Glutamatergic neuron (in vitro differentiated cells): ENCODE results near the gene VPS26C. TPM values are rescaled to one million over a fixed set of nuclear protein-coding genes. Genes with fewer than 3 reads are reported as not detected.
"Not testable (repeated sequence)": the region's sequence is repeated elsewhere in the genome, so short reads cannot be mapped to it uniquely, and the experiment has no call there.

Experiments used
- DNase-seq: peaks from one replicate; pipeline ENCODE4 v3.0.0; 2022
- H3K27ac Mint-ChIP-seq: one replicate; pipeline ENCODE4 v1.8.0; 2020; ENCODE audit warnings: mild to moderate bottlenecking, mixed read lengths, inconsistent platforms; ENCODE audit not compliant: unreplicated experiment
- H3K27me3 Mint-ChIP-seq: one replicate; pipeline ENCODE4 v1.8.0; 2020; ENCODE audit warnings: mild to moderate bottlenecking, moderate library complexity, mixed read lengths, inconsistent platforms; ENCODE audit not compliant: unreplicated experiment
- H3K36me3 Mint-ChIP-seq: one replicate; pipeline ENCODE4 v1.8.0; 2020; ENCODE audit warnings: mild to moderate bottlenecking, mixed read lengths, inconsistent platforms; ENCODE audit not compliant: unreplicated experiment
- H3K4me1 Mint-ChIP-seq: one replicate; pipeline ENCODE4 v1.8.0; 2020; ENCODE audit warnings: mild to moderate bottlenecking, low read depth, mixed read lengths, inconsistent platforms; ENCODE audit not compliant: unreplicated experiment
- H3K4me3 Mint-ChIP-seq: one replicate; pipeline ENCODE4 v1.8.0; 2020; ENCODE audit warnings: mild to moderate bottlenecking, mixed read lengths, inconsistent platforms; ENCODE audit not compliant: unreplicated experiment
- H3K9me3 Mint-ChIP-seq: one replicate; pipeline ENCODE4 v1.8.0; 2020; ENCODE audit warnings: mild to moderate bottlenecking, moderate library complexity, mixed read lengths, inconsistent platforms; ENCODE audit not compliant: unreplicated experiment
- CTCF ChIP-seq: fragments of 200-600 bp; sonication (generic); IDR thresholded peaks from one replicate; pipeline ENCODE4 v1.5.0; 2021; ENCODE audit not compliant: partially characterized antibody, unreplicated experiment
- total RNA-seq: library from RNA; stranded (reverse); fragmentation: NEBNext Ultra II Directional; extraction: Animal tissue kit (Norgen Biotek cat#: 25700); gene quantifications from one replicate; pipeline ENCODE4 v1.2.1, GENCODE V29; 2021; ENCODE audit not compliant: unreplicated experiment

The VPS26C gene
- total RNA-seq, 1 donor from 2014 or later: 60.3 TPM

- DNase-seq: no peak
- no peak overlapping the region for H3K4me3 Mint-ChIP-seq
- peaks cover 12% of the 10 kb centered on the region for H3K9me3 Mint-ChIP-seq
- peaks cover 5% of the 10 kb centered on the region for H3K4me1 Mint-ChIP-seq
- peaks cover 13% of the 10 kb centered on the region for H3K27me3 Mint-ChIP-seq
- no peak for TF ChIP-seq CTCF
- H3K36me3 Mint-ChIP-seq: peaks cover 12% of the 10 kb centered on the region
- no peak overlapping the region for H3K27ac Mint-ChIP-seq
These were observed 43.3 kb downstream of the VPS26C start for GRCh38 chr21:37223804-37224345.

- Mint-ChIP-seq H3K27me3 (peaks cover 13% of the 10 kb centered on the region), H3K36me3 (peaks cover 12% of the 10 kb centered on the region), H3K9me3 (peaks cover 12% of the 10 kb centered on the region)
- not testable (repeated sequence) for H3K4me3 Mint-ChIP-seq, H3K4me1 Mint-ChIP-seq, DNase-seq, H3K27ac Mint-ChIP-seq
These were observed 44.9 kb downstream of the VPS26C start for GRCh38 chr21:37222248-37222647.

DNA sequence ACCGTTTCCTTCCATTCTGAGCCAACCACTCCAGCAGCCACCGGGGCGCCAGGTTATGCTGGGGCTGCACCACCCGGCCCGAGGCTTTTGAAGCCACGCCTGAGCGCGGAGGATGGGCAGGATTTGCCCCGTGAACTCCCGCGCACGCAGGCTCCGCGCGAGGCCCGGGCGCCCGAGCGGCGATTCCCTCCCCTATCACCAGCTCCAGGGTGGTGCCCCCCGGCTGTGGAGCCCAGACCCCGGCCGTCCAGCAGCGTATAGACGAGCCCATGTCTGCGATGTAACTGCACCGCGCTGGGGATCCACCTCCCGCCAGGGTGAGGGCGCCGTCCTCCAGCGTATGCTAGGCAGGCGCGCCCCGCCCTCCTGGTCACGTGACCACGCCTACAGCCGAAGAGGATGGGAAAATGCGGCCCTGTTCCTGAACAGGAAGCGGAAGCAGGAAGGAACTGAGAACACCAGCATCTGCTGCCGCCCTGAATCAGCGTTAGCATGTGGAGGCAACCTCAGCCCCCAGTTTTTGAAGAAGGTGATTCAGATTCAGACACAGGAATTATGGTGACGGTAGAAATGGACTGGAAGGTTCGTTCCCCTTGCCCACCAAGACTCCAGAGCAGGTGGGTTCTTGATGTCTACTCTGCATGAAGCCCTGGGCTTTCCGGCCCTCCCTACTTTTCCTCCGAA, 46.0 kb downstream of the VPS26C start:
- peak; percentile 97 for DNase-seq
- H3K4me3 Mint-ChIP-seq: peak overlapping the region; percentile 90
- TF ChIP-seq CTCF: no peak
- peaks cover 5% of the 10 kb centered on the region for H3K4me1 Mint-ChIP-seq
- H3K27me3 Mint-ChIP-seq: peaks cover 13% of the 10 kb centered on the region
- peaks cover 12% of the 10 kb centered on the region for H3K9me3 Mint-ChIP-seq
- peaks cover 12% of the 10 kb centered on the region for H3K36me3 Mint-ChIP-seq
- peak overlapping the region; percentile 87 for H3K27ac Mint-ChIP-seq

- no peak for DNase-seq
- peaks cover 5% of the 10 kb centered on the region for H3K4me1 Mint-ChIP-seq
These were observed 46.6 kb downstream of the VPS26C start for GRCh38 chr21:37220433-37220980.

More at GRCh38 chr21:37220433-37220980, 46.6 kb downstream of the VPS26C start:
- peaks cover 13% of the 10 kb centered on the region for H3K27me3 Mint-ChIP-seq
- H3K9me3 Mint-ChIP-seq: peaks cover 12% of the 10 kb centered on the region
- peaks cover 12% of the 10 kb centered on the region for H3K36me3 Mint-ChIP-seq
- H3K4me3 Mint-ChIP-seq: peak overlapping the region; percentile 90
- peak overlapping the region; percentile 87 for H3K27ac Mint-ChIP-seq
- TF ChIP-seq CTCF: no peak
